IMR-90 (cell line): ENCODE results near the gene PUS3. TPM values are rescaled to one million over a fixed set of nuclear protein-coding genes. Genes with fewer than 3 reads are reported as not detected.

ENCODE experiments used
- ATAC-seq: fragments of 200-7000 bp; cut with Tn5 transposase; 2 replicates; pipeline ENCODE4 v1.9.1; 2020; ENCODE audit warnings: low read depth, mild to moderate bottlenecking, moderate library complexity
- BruUV-seq: library from RNA; stranded (reverse); fragments of 400-500 nt; replicated peaks from 2 replicates; lab custom pipeline; 2021; lab: Mats Ljungman, UMichigan
- CTCF ChIA-PET: fragments of 300-600 bp; formaldehyde crosslinking; extraction: SDS; loops from one replicate; lab custom pipeline; 2021; ENCODE audit warnings: antibody characterized with exemption; lab: Yijun Ruan, JAX
- POLR2A ChIA-PET: fragments of 300-600 bp; sonication (Branson Sonifier 250); formaldehyde crosslinking; loops from one replicate; lab custom pipeline; 2022; ENCODE audit warnings: antibody characterized with exemption; ENCODE audit not compliant: unreplicated experiment; lab: Charles Lee
- DNase-seq: peaks from one replicate; pipeline ENCODE4 v3.0.0; 2013
- H2AFZ ChIP-seq: replicated peaks from 2 replicates; pipeline ENCODE3; 2013; ENCODE audit warnings: low read length, mild to moderate bottlenecking; ENCODE audit not compliant: poor library complexity
- H2AK5ac ChIP-seq: 2 replicates; pipeline ENCODE4 v1.6.1; 2013; ENCODE audit warnings: low read depth, low read length, inconsistent platforms
- H2AK9ac ChIP-seq: replicated peaks from 2 replicates; pipeline ENCODE3; 2013; ENCODE audit warnings: mild to moderate bottlenecking, low read depth, low read length, moderate library complexity; ENCODE audit not compliant: poor library complexity
- H2BK120ac ChIP-seq: 2 replicates; pipeline ENCODE4 v1.6.1; 2013; ENCODE audit warnings: low read depth, low read length, inconsistent platforms
- H2BK15ac ChIP-seq: 3 replicates; pipeline ENCODE4 v1.6.1; 2013; ENCODE audit warnings: low read depth, low read length, inconsistent platforms
- H2BK20ac ChIP-seq: 2 replicates; pipeline ENCODE4 v1.6.1; 2013; ENCODE audit warnings: low read depth, mild to moderate bottlenecking, inconsistent platforms, low read length, moderate library complexity
- H2BK5ac ChIP-seq: 2 replicates; pipeline ENCODE4 v1.6.1; 2013; ENCODE audit warnings: mild to moderate bottlenecking, low read depth, low read length, inconsistent platforms; ENCODE audit not compliant: poor library complexity, severe bottlenecking
- H3K14ac ChIP-seq: replicated peaks from 2 replicates; pipeline ENCODE4 v1.6.1; 2013; ENCODE audit warnings: low read depth, low read length, inconsistent platforms
- H3K18ac ChIP-seq: 2 replicates; pipeline ENCODE4 v1.6.1; 2013; ENCODE audit warnings: low read depth, low read length, control low read depth
- H3K23ac ChIP-seq: 2 replicates; pipeline ENCODE4 v1.6.1; 2013; ENCODE audit warnings: low read depth, low read length, inconsistent platforms
- H3K27ac ChIP-seq: 2 replicates; pipeline ENCODE4 v1.5.1; 2013; ENCODE audit warnings: mild to moderate bottlenecking, control low read depth, low read length; ENCODE audit not compliant: insufficient read depth
- H3K27me3 ChIP-seq: 2 replicates; pipeline ENCODE4 v1.6.1; 2013; ENCODE audit warnings: low read length; ENCODE audit not compliant: control insufficient read depth, insufficient read depth
- H3K36me3 ChIP-seq: 2 replicates; pipeline ENCODE4 v1.6.1; 2013; ENCODE audit warnings: low read length, mixed read lengths; ENCODE audit not compliant: control insufficient read depth, insufficient read depth
- H3K4ac ChIP-seq: 2 replicates; pipeline ENCODE4 v1.6.1; 2013; ENCODE audit warnings: low read depth, low read length, inconsistent platforms
- H3K4me1 ChIP-seq: 2 replicates; pipeline ENCODE4 v1.6.1; 2013; ENCODE audit warnings: low read length, mixed read lengths; ENCODE audit not compliant: control insufficient read depth, insufficient read depth
- H3K4me2 ChIP-seq: 2 replicates; pipeline ENCODE4 v1.6.1; 2013; ENCODE audit warnings: low read depth, mild to moderate bottlenecking, control low read depth, low read length, moderate library complexity
- H3K4me3 ChIP-seq: 2 replicates; pipeline ENCODE4 v1.5.1; 2013; ENCODE audit warnings: low read depth, mild to moderate bottlenecking, control low read depth, low read length, moderate library complexity; ENCODE audit not compliant: insufficient read depth
- H3K56ac ChIP-seq: 2 replicates; pipeline ENCODE4 v1.6.1; 2013; ENCODE audit warnings: low read length, inconsistent platforms; ENCODE audit not compliant: insufficient read depth; ENCODE audit errors: extremely low read depth
- H3K79me1 ChIP-seq, 2 experiments: 2 replicates each; pipeline ENCODE4 v1.6.1; 2013; ENCODE audit warnings: low read length in 2 of 2, inconsistent platforms in 1 of 2, low read depth in 1 of 2
- H3K9ac ChIP-seq: 2 replicates; pipeline ENCODE4 v1.6.1; 2013; ENCODE audit warnings: low read depth, low read length, control low read depth
- H3K9me1 ChIP-seq: 2 replicates; pipeline ENCODE4 v1.6.1; 2013; ENCODE audit warnings: low read length, inconsistent platforms; ENCODE audit not compliant: insufficient read depth
- H3K9me3 ChIP-seq: 2 replicates; pipeline ENCODE4 v1.6.1; 2013; ENCODE audit warnings: low read length; ENCODE audit not compliant: control insufficient read depth, insufficient read depth
- H4K20me1 ChIP-seq: 2 replicates; pipeline ENCODE4 v1.6.1; 2013; ENCODE audit warnings: low read length, inconsistent platforms; ENCODE audit not compliant: insufficient read depth
- H4K5ac ChIP-seq: 2 replicates; pipeline ENCODE4 v1.6.1; 2013; ENCODE audit warnings: mild to moderate bottlenecking, low read depth, low read length, control low read depth
- H4K8ac ChIP-seq, 2 experiments: 2 replicates each; pipeline ENCODE4 v1.6.1; 2013; ENCODE audit warnings: low read depth in 2 of 2, low read length in 2 of 2, control low read depth in 1 of 2, inconsistent platforms in 1 of 2
- H4K91ac ChIP-seq: 2 replicates; pipeline ENCODE4 v1.6.1; 2013; ENCODE audit warnings: low read depth, low read length, inconsistent platforms; ENCODE audit not compliant: insufficient read depth
- BHLHE40 ChIP-seq: fragments of 150-350 bp; IDR thresholded peaks from 2 replicates; pipeline ENCODE4 v1.6.1; 2016; ENCODE audit warnings: mild to moderate bottlenecking, low read depth, low read length
- MXI1 ChIP-seq: IDR thresholded peaks from 2 replicates; pipeline ENCODE4 v1.6.1; 2012; ENCODE audit warnings: low read depth, mild to moderate bottlenecking, low read length, moderate library complexity, borderline replicate concordance
- POLR2A ChIP-seq: IDR thresholded peaks from 2 replicates; pipeline ENCODE4 v1.6.1; 2012; ENCODE audit warnings: mild to moderate bottlenecking, low read depth, low read length
- RAD21 ChIP-seq: IDR thresholded peaks from 2 replicates; pipeline ENCODE4 v1.6.1; 2012; ENCODE audit warnings: low read length, improper control_type of control experiment
- SMC3 ChIP-seq: fragments of 150-350 bp; IDR thresholded peaks from 2 replicates; pipeline ENCODE4 v1.6.1; 2016; ENCODE audit warnings: low read depth, mild to moderate bottlenecking, antibody characterized with exemption, low read length, moderate library complexity
- whole genome bisulfite sequencing, 2 experiments: methylation state at CpG; one replicate each; pipeline versions ENCODE4 v1.1.5 to v1.1.7; 2013; ENCODE audit warnings: missing lambda C conversion rate in 2 of 2; ENCODE audit not compliant: insufficient read length in 1 of 2; ENCODE audit errors: extremely low coverage in 2 of 2; 5-methylcytosine and 5-hydroxymethylcytosine counted together
- dilution Hi-C: fragments of 300-500 bp; cut with HindIII; formaldehyde crosslinking; loops from one replicate; pipeline ENCODE4 v1.14.3; 2018; ENCODE audit warnings: low sequenced_read_pairs; ENCODE audit not compliant: unreplicated experiment
- in situ Hi-C: fragments of 300-500 bp; cut with MboI; formaldehyde crosslinking; loops from 3 replicates; pipeline ENCODE4 v1.14.3; 2019; ENCODE audit warnings: low sequenced_read_pairs, inconsistent platforms, mixed read lengths
- intact Hi-C: fragments of 100-400 bp; cut with micrococcal nuclease; formaldehyde crosslinking; loops from 2 replicates; pipeline ENCODE4 v1.10.0; 2022
- polyA plus RNA-seq, 3 experiments: library from polyadenylated mRNA; depleted of rRNA; stranded (reverse); fragments of >200 nt; gene quantifications; 2 replicates each; pipeline ENCODE4 v1.2.3, GENCODE V29; 2012; ENCODE audit warnings: low replicate concordance in 1 of 3
- total RNA-seq: library from RNA; depleted of rRNA; stranded (reverse); fragments of >200 nt; gene quantifications from 2 replicates; pipeline ENCODE4 v1.2.3, GENCODE V29; 2012
- TF ChIP-seq, protein P1 (sequence below): conservative IDR thresholded peaks from 2 replicates; pipeline ENCODE4 v1.5.1; 2012; ENCODE audit warnings: mild to moderate bottlenecking, low read depth, low read length, improper control_type of control experiment

PUS3 gene
- total and polyA plus RNA-seq, 2 of the 4 experiments (the other 2 are of a cell fraction) = 6.1 to 11.7 TPM

DNA sequence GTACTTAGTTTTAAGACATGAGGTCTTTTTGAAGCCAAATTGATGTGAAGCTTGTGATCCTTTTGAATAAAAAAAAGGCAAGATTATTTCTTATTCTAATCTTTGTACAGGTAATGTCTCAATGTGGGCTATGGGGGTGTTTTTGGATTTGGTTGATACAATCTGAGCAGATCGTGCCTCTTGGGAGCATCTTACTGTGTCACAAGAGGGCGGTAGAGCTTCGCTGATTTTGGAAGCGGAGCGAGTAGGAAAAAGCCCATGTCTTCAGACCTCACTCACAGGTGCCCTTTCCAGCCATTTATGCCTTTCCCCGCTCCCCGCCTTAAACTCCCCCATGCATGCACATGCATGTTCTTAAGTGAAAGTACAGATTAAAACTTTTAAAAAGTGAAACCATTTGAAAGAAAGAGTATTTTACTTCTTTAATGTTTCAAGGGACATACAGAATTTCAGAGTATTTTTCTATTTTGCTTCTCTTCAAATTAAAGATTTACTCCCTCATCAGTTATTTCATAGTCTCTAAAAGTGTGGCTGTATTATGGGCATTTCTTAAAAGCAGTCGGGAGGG is 20.1 kb upstream of the PUS3 start:
- H4K91ac ChIP-seq = no peak overlapping the region
- no peak overlapping the region for H2BK5ac ChIP-seq
- H3K56ac ChIP-seq = no peak overlapping the region
- no peak overlapping the region for H4K5ac ChIP-seq
- TF ChIP-seq RAD21 = peak; percentile 93
- TF ChIP-seq MXI1 = no peak
- TF ChIP-seq SMC3 = peak; percentile 91
- TF ChIP-seq POLR2A = no peak
- TF ChIP-seq, protein P1, sequence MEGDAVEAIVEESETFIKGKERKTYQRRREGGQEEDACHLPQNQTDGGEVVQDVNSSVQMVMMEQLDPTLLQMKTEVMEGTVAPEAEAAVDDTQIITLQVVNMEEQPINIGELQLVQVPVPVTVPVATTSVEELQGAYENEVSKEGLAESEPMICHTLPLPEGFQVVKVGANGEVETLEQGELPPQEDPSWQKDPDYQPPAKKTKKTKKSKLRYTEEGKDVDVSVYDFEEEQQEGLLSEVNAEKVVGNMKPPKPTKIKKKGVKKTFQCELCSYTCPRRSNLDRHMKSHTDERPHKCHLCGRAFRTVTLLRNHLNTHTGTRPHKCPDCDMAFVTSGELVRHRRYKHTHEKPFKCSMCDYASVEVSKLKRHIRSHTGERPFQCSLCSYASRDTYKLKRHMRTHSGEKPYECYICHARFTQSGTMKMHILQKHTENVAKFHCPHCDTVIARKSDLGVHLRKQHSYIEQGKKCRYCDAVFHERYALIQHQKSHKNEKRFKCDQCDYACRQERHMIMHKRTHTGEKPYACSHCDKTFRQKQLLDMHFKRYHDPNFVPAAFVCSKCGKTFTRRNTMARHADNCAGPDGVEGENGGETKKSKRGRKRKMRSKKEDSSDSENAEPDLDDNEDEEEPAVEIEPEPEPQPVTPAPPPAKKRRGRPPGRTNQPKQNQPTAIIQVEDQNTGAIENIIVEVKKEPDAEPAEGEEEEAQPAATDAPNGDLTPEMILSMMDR = peak; percentile 83
- TF ChIP-seq BHLHE40 = no peak
- intact Hi-C loops (loop anchor here (1.0 to 2.0 kb wide), 2 partner anchors 140 to 271 kb away; partner anchors contain the start of gene CDON), in situ Hi-C loops (no loop called here), dilution Hi-C loops (loop anchor here (25.0 kb wide), 1 partner anchor 289 kb away; the partner anchor contains the start of genes FAM118B and RPUSD4)
- no peak overlapping the region for H2AFZ ChIP-seq
- no peak overlapping the region for H3K18ac ChIP-seq
- no peak overlapping the region for H2AK5ac ChIP-seq
- peaks cover 41% of the 10 kb centered on the region for H3K27me3 ChIP-seq
- no peaks in the 10 kb centered on the region for H3K4me1 ChIP-seq
- no peaks in the 10 kb centered on the region for H3K79me1 ChIP-seq
- H4K8ac ChIP-seq = no peak overlapping the region
- DNase-seq (peak; percentile 68), ATAC-seq (peak; percentile 77)
- H2BK120ac ChIP-seq = no peak overlapping the region
- H3K27ac ChIP-seq = no peak overlapping the region
- no peaks in the 10 kb centered on the region for H3K9me3 ChIP-seq
- no peak overlapping the region for H3K4ac ChIP-seq
- no peak overlapping the region for H3K14ac ChIP-seq
- BruUV-seq = no TSS peak
- no CpG with 5 or more reads among the region's 8 CpGs for WGBS, 2 experiments
- H3K9ac ChIP-seq = no peak overlapping the region
- ChIA-PET POLR2A (no interaction called here), CTCF (interaction anchor here (0.7 to 1.8 kb wide), 4 partner anchors 12 to 281 kb away, joined by 3 to 6 read pairs (median 4); no protein-coding TSS in a partner anchor)
- no peak overlapping the region for H3K23ac ChIP-seq
- H2AK9ac ChIP-seq = no peak overlapping the region
- no peak overlapping the region for H3K4me3 ChIP-seq
- no peaks in the 10 kb centered on the region for H3K9me1 ChIP-seq
- no peak overlapping the region for H3K4me2 ChIP-seq
- H3K36me3 ChIP-seq = no peaks in the 10 kb centered on the region
- no peak overlapping the region for H2BK20ac ChIP-seq
- H4K20me1 ChIP-seq = no peaks in the 10 kb centered on the region
- H2BK15ac ChIP-seq = no peak overlapping the region
